Measurements from ENCODE around the gene TMEM144.

Gene TMEM144

DNA sequence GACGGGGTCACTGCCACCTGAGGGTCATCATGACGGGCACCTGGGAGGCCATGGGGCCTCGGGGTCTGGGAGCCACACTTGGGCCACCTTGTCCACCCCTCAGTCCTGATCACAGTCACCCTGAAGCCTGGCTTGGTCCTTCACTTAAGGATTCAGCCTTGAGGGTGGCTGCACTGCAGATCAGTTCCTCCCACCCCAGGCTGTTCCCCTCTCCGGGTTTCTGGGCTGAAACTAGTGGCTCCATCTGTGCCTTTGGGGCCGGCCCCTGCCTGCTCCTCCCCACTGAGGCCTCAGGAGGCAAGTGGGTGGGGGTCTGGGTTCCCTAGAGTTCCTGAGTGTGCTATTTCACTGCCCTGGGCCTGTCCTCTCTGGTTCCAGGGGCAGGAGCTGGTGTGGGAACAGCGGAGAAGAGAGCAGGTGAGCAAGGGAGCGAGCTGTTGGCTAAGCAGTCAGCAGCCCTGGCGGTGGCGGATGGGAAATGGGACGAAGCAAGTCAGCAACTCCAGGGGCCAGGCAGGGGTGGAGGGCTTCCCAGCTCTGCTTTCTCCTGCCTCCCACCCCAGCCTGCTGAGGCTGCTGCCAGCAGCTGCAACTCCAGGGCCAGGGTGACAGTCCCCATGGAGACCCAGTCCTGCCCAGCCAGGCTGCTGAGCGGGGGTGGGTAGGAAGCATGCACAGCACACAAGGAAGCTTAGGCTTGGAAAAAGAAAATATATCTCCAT is 81.2 kb downstream of the TMEM144 start:
- H3K27ac ChIP-seq = no peak overlapping the region
- TF ChIP-seq, protein P1, sequence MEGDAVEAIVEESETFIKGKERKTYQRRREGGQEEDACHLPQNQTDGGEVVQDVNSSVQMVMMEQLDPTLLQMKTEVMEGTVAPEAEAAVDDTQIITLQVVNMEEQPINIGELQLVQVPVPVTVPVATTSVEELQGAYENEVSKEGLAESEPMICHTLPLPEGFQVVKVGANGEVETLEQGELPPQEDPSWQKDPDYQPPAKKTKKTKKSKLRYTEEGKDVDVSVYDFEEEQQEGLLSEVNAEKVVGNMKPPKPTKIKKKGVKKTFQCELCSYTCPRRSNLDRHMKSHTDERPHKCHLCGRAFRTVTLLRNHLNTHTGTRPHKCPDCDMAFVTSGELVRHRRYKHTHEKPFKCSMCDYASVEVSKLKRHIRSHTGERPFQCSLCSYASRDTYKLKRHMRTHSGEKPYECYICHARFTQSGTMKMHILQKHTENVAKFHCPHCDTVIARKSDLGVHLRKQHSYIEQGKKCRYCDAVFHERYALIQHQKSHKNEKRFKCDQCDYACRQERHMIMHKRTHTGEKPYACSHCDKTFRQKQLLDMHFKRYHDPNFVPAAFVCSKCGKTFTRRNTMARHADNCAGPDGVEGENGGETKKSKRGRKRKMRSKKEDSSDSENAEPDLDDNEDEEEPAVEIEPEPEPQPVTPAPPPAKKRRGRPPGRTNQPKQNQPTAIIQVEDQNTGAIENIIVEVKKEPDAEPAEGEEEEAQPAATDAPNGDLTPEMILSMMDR (conservative IDR thresholded peaks at IDR 0.05) = no peak
- TF ChIP-seq ZFX (IDR thresholded peaks at IDR 0.05) = no peak

DNA sequence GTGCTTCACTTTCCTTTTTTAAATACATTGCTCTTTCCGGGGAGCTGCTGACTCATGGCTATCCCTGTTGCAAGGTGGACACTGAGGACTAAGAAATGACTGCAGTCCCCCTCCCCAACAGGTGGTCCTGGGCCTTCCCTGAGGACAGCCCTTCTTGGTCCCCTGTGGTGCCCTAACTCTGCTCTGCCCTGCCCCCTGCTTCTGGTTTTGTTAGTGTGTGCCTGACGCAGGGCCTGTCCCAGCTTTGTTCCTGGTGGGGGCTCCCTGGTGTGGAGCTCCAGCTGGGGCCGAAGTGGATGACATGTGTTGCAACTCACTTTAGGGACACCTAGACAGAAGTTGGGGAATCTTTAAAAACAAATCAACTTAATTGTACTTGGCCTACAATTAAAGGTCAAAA is 81.9 kb downstream of the TMEM144 start:
- TF ChIP-seq, protein P1 (conservative IDR thresholded peaks at IDR 0.05) = no peak
- TF ChIP-seq ZFX (IDR thresholded peaks at IDR 0.05) = no peak
- no peak overlapping the region for H3K27ac ChIP-seq

DNA sequence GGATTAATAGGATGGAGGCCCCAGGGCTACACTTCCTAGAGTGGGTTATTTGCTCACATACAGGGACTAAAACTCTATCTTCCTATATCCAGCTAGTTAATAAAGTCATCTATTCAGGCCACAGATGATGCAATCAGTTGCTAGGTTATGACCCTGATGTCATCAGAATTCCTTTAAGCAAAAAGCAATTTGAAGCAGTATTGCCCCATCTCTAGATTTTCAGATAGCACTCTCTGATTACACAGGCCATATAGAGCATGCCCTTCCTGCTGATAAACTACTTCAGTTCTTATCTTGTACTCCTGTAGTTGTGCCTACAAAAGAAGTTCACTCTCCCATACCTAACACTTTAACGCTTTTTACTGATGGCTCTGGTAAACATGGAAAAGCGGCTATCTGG is 84.8 kb downstream of the TMEM144 start:
- no peak overlapping the region for H3K27ac ChIP-seq
- TF ChIP-seq, protein P1 (conservative IDR thresholded peaks at IDR 0.05) = no peak
- no peak for TF ChIP-seq ZFX (IDR thresholded peaks at IDR 0.05)

DNA sequence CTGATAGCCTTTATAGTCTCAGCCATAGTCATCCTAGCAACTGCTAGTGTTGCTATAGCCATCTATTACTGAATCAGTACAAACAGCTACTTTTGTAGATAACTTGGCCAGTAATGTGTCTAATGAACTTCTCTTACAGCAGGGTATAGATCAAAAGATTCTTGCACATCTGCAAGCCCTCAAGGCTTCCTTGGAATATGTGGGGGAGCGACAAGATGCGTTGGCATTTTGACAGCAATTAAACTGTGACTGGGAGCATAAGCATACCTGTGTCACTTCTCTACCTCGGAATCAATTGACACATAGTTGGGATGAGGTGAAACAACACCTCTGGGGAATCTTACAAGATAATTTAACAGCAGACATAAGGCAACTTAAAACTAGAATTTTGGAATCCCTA is 87.6 kb downstream of the TMEM144 start:
- TF ChIP-seq ZFX (IDR thresholded peaks at IDR 0.05) = no peak
- TF ChIP-seq, protein P1 (conservative IDR thresholded peaks at IDR 0.05) = no peak

DNA sequence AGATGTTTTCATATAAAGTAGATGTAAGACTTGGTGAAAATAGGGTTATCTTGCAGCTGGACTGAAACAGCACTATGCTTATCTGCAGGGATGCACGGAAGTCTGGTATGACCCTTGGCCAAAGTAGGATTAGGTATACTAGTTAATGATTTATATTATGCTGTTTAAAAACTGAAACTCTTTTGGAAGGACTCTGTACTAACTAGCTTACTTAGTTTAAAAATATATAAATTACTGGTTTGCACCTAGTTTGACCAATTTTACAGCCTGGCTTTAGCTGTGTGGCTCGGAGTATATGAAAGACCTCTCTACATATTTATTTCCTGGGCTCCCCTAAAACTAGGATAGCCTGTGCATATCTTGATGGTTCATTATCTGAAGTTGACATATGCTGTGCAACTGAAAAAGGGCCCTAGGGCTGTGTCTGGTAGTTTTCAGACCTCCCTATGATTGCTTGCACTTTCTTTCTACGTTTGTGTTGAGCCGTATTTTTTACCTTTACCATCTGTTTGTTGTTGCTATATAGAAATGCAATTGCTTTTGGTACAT is 89.2 kb downstream of the TMEM144 start:
- H3K27ac ChIP-seq = no peak overlapping the region
- TF ChIP-seq, protein P1 (conservative IDR thresholded peaks at IDR 0.05) = no peak
- TF ChIP-seq ZFX (IDR thresholded peaks at IDR 0.05) = no peak

More for the DNA sequence above, 87.6 kb downstream of the TMEM144 start:
- no peak overlapping the region for H3K27ac ChIP-seq

DNA sequence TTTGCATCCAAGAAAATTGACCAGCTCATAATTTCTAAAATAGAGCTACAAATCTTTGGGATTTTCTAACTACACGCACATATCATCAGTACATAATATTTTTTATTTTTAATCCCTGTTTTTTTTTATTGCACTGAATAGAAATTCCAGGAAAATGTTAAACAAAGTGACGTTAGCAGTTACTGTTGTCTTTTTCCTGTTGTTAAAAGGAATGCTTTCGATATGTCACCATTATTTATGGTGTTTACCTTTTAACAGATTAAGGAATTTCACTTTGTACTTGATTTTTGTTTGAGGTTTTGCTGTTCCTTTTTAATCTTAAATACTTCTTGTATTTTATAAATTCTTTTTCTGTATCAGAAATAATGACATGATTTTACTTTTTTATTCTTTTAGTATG is 89.7 kb downstream of the TMEM144 start:
- no peak for TF ChIP-seq ZFX (IDR thresholded peaks at IDR 0.05)
- TF ChIP-seq, protein P1 (conservative IDR thresholded peaks at IDR 0.05) = no peak
- H3K27ac ChIP-seq = no peak overlapping the region

DNA sequence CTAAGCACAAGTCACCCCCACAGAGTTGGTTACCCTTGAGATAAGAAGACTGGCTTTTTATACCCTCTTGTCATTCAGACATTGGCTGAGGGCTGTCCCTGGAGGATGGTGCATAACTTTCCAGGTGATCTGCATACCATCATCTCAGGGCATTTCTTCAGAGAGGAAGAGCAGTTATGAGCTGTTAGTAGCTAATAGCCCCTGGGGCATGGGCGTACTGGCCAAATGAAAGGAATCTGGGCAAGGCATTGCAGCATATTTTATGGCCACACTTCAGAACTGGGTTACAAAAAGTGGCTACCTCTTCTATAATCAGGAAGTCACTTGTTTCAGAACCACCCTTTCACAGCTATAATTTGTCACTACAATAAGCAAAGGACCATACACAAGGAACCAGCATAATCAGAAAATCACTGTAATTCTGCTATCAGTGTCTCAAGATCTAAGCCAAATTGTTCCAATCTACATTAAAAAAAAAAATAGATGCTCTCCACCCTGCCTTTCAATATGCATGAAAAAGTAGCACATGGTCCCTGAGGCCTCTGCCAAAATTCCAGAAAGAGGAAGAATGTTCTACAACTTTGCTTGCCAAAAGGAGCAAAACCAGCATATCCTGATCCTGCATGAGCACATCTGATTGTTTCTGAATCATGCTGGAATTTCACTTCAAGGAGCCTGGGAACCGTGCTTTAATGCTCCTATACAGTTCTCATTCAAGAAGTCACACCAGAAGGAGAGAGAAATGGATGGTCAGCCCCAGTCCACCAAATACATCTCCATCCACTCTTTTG is 92.0 kb downstream of the TMEM144 start:
- no peak overlapping the region for H3K27ac ChIP-seq
- no peak for TF ChIP-seq ZFX (IDR thresholded peaks at IDR 0.05)
- TF ChIP-seq, protein P1 (conservative IDR thresholded peaks at IDR 0.05) = no peak
